ENCODE measurements around the gene MAPK6. TPM values are rescaled to one million over a fixed set of nuclear protein-coding genes. Genes with fewer than 3 reads are reported as not detected.

Gene MAPK6
- total and polyA plus RNA-seq, 9 of the 15 experiments (the other 6 are each of a cell fraction or from before 2014, with no cell fraction given), result 28.5 to 97.1 (median 74.0) TPM

DNA sequence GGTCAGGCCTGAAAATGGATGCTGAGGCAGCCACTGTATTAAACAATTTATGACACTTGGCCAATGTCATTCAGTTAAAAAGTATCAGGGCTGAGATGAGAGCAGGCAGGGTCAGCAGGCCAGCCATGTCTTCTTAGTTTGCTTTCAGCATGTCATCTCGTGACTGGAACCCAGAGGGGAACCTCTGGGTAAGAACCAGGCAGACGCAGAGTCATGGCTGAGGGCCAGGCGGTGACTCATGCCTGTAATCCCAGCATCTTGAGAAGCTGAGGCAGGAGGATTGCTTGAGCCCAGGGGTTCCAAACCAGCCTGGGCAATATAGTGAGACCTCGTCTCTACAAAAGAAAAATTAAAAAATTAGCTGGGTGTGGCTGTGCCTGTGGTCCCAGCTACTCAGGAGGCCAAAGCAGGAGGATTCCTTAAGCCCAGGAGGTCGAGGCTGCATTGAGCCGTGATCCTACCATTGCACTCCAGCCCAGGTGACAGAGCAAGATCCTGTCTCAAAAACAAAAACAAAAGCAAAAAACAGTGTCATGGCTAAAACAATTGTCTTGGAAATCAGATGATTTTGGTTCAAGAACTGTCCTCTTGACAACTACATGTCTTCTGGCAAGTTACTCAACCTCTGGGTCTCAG is 81.9 kb downstream of the MAPK6 start:
- BruUV-seq (replicated peaks), result no TSS peak
- intact Hi-C loops (cut with micrococcal nuclease), result loop anchor here (5.0 kb wide), 1 partner anchor 36 kb away; no protein-coding TSS in a partner anchor
- Histone ChIP-seq H3K4me1 (replicated peaks in 1 of 2; ENCODE audit: control insufficient read depth in 2 of 2, insufficient read depth in 2 of 2, low read length in 2 of 2) (peaks cover 0 to 4% of the 10 kb centered on the region in 2 experiments; a peak in 4 of 5 replicates), H3K27me3 (ENCODE audit: control insufficient read depth in 2 of 2, insufficient read depth in 2 of 2, low read length in 2 of 2) (no peaks in the 10 kb centered on the region), H3K27ac (ENCODE audit: extremely low read depth, low read depth, low read length) (no peak overlapping the region), H3K36me3 (ENCODE audit: control insufficient read depth, insufficient read depth, low read length) (no peaks in the 10 kb centered on the region), H3K9ac (ENCODE audit: insufficient read depth in 1 of 2, low read depth in 2 of 2, low read length in 2 of 2) (no peak overlapping the region), H3K9me3 (replicated peaks; ENCODE audit: control insufficient read depth, insufficient read depth, low read depth, low read length) (no peaks in the 10 kb centered on the region), H4K20me1 (replicated peaks; ENCODE audit: control insufficient read depth, insufficient read depth, low read length) (no peaks in the 10 kb centered on the region), H3K4me2 (ENCODE audit: insufficient read depth, low read length) (no peak overlapping the region), H3K79me2 (ENCODE audit: control insufficient read depth, insufficient read depth, low read length) (no peaks in the 10 kb centered on the region), H3K9me1 (ENCODE audit: control insufficient read depth, insufficient read depth, low read length) (no peaks in the 10 kb centered on the region), H3K4me3 (no peak overlapping the region), H2AFZ (ENCODE audit: low read depth, low read length) (0 out of 2 replicates have a peak overlapping the region, but pooled peaks have one; percentile 37)
- peak; percentile 96 for FAIRE-seq
- POLR2A ChIA-PET, result interaction anchor here (1.6 kb wide), 1 partner anchor 10 kb away, joined by 5 read pairs; no protein-coding TSS in a partner anchor
- no peak for ATAC-seq
- WGBS (ENCODE audit: insufficient coverage, low coverage, missing lambda C conversion rate), result 13% methylated on average over 6 of the region's 6 CpGs
- in situ Hi-C loops (cut with MboI), result no loop called here
- DNase-seq (ENCODE audit: extremely low read depth in 1 of 4, low spot score in 3 of 4), result peak in 3 of 4 experiments; percentile 22 to 86 (median 60)
- CTCF ChIA-PET (ENCODE audit: low intra/inter-chr PET ratio), result no interaction called here
- TF ChIP-seq, protein P1, sequence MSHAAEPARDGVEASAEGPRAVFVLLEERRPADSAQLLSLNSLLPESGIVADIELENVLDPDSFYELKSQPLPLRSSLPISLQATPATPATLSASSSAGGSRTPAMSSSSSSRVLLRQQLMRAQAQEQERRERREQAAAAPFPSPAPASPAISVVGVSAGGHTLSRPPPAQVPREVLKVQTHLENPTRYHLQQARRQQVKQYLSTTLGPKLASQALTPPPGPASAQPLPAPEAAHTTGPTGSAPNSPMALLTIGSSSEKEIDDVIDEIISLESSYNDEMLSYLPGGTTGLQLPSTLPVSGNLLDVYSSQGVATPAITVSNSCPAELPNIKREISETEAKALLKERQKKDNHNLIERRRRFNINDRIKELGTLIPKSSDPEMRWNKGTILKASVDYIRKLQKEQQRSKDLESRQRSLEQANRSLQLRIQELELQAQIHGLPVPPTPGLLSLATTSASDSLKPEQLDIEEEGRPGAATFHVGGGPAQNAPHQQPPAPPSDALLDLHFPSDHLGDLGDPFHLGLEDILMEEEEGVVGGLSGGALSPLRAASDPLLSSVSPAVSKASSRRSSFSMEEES (CRISPR knock-in tag; IDR thresholded peaks at IDR 0.05), result peak; percentile 41
- TF ChIP-seq FOS (IDR thresholded peaks at IDR 0.05; ENCODE audit: extremely low read depth, insufficient read length) (peak; percentile 62), ZNF124 (CRISPR knock-in tag; IDR thresholded peaks at IDR 0.05) (no peak), ZNF764 (CRISPR knock-in tag; IDR thresholded peaks at IDR 0.05; ENCODE audit: low read depth) (no peak), ZFX (CRISPR knock-in tag; IDR thresholded peaks at IDR 0.05) (no peak), NFIC (IDR thresholded peaks at IDR 0.05) (peak; percentile 94), HDAC2 (IDR thresholded peaks at IDR 0.05) (peak; percentile 37; the same call in 1 of the 2 replicates), ZNF212 (CRISPR knock-in tag; IDR thresholded peaks at IDR 0.05) (no peak), ATF7 (IDR thresholded peaks at IDR 0.05) (peak; percentile 81), FUS (optimal IDR thresholded peaks at IDR 0.05; ENCODE audit: low read depth, low read length) (no peak), FOSL1 (tag; conservative IDR thresholded peaks at IDR 0.05) (peak; percentile 95), BHLHE40 (IDR thresholded peaks at IDR 0.05; ENCODE audit: low read length) (peak; percentile 93), JUND (IDR thresholded peaks at IDR 0.05; ENCODE audit: borderline replicate concordance, low read depth, low read length) (peak; percentile 99), JUND (tag; IDR thresholded peaks at IDR 0.05; ENCODE audit: borderline replicate concordance, low read depth, low read length) (peak; percentile 99), CBX5 (IDR thresholded peaks at IDR 0.05; ENCODE audit: borderline replicate concordance, low read depth) (no peak), JUN (IDR thresholded peaks at IDR 0.05; ENCODE audit: borderline replicate concordance, low read depth, low read length) (peak; percentile 94), JUN (CRISPR knock-in tag; IDR thresholded peaks at IDR 0.05; ENCODE audit: borderline replicate concordance) (no peak)
- TF ChIP-seq, protein P2, sequence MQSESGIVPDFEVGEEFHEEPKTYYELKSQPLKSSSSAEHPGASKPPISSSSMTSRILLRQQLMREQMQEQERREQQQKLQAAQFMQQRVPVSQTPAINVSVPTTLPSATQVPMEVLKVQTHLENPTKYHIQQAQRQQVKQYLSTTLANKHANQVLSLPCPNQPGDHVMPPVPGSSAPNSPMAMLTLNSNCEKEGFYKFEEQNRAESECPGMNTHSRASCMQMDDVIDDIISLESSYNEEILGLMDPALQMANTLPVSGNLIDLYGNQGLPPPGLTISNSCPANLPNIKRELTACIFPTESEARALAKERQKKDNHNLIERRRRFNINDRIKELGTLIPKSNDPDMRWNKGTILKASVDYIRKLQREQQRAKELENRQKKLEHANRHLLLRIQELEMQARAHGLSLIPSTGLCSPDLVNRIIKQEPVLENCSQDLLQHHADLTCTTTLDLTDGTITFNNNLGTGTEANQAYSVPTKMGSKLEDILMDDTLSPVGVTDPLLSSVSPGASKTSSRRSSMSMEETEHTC (IDR thresholded peaks at IDR 0.05), result peak; percentile 79
- TF ChIP-seq, protein P3, sequence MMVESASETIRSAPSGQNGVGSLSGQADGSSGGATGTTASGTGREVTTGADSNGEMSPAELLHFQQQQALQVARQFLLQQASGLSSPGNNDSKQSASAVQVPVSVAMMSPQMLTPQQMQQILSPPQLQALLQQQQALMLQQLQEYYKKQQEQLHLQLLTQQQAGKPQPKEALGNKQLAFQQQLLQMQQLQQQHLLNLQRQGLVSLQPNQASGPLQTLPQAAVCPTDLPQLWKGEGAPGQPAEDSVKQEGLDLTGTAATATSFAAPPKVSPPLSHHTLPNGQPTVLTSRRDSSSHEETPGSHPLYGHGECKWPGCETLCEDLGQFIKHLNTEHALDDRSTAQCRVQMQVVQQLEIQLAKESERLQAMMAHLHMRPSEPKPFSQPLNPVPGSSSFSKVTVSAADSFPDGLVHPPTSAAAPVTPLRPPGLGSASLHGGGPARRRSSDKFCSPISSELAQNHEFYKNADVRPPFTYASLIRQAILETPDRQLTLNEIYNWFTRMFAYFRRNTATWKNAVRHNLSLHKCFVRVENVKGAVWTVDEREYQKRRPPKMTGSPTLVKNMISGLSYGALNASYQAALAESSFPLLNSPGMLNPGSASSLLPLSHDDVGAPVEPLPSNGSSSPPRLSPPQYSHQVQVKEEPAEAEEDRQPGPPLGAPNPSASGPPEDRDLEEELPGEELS (CRISPR knock-in tag; IDR thresholded peaks at IDR 0.05; ENCODE audit: borderline replicate concordance), result no peak

Measured in K562 (cell line).